ENCODE results near the gene TTLL11. TPM values are rescaled to one million over a fixed set of nuclear protein-coding genes. Genes with fewer than 3 reads are reported as not detected.
A peak's percentile ranks its signal among the peaks of the same experiment; 100 is the strongest.

TTLL11 gene
- total RNA-seq, 1 donor from 2014 or later: 6.9 TPM

GRCh38 chr9:121884057-121884541 lies 209.0 kb downstream of the TTLL11 start:
- FAIRE-seq: no peak
- H3K27ac Mint-ChIP-seq (ENCODE audit: unreplicated experiment): peak overlapping the region; percentile 41

GRCh38 chr9:121883281-121884056 lies 209.6 kb downstream of the TTLL11 start:
- TF ChIP-seq EZH2 (IDR thresholded peaks at IDR 0.05; ENCODE audit: insufficient read depth, low read length): no peak
- TF ChIP-seq CTCF (IDR thresholded peaks at IDR 0.05; ENCODE audit: insufficient read depth, low read depth, low read length): no peak
- Histone ChIP-seq H3K4me1 (ENCODE audit: insufficient read depth, low read length) (peaks cover 55% of the 10 kb centered on the region), H3K36me3 (ENCODE audit: insufficient read depth, low read length) (no peaks in the 10 kb centered on the region), H2AFZ (ENCODE audit: low read depth, low read length) (no peak overlapping the region), H3K9ac (ENCODE audit: low read length) (peak overlapping the region; percentile 36), H3K79me2 (ENCODE audit: insufficient read depth, low read length) (no peaks in the 10 kb centered on the region), H3K9me3 (ENCODE audit: insufficient read depth, low read depth, low read length) (no peaks in the 10 kb centered on the region), H3K27ac (ENCODE audit: low read depth, low read length) (no peak overlapping the region), H3K27me3 (ENCODE audit: insufficient read depth, low read length) (peaks cover 3% of the 10 kb centered on the region), H3K4me2 (ENCODE audit: low read length) (peak overlapping the region; percentile 74), H4K20me1 (ENCODE audit: insufficient read depth, low read length) (no peaks in the 10 kb centered on the region), H3K4me3 (ENCODE audit: insufficient read depth, low read depth, low read length) (no peak overlapping the region)
- Mint-ChIP-seq H3K27me3 (ENCODE audit: low read depth, unreplicated experiment) (peaks cover 33% of the 10 kb centered on the region), H3K9me3 (ENCODE audit: unreplicated experiment) (no peaks in the 10 kb centered on the region), H3K36me3 (ENCODE audit: low read depth, unreplicated experiment) (no peaks in the 10 kb centered on the region), H3K4me1 (ENCODE audit: low read depth, unreplicated experiment) (peaks cover 52% of the 10 kb centered on the region), H3K27ac (ENCODE audit: unreplicated experiment) (no peak overlapping the region), H3K4me3 (ENCODE audit: unreplicated experiment) (peak overlapping the region; percentile 21)
- DNase-seq (ENCODE audit: low read depth): no peak
- FAIRE-seq: peak; percentile 84

More at GRCh38 chr9:121884057-121884541, 209.0 kb downstream of the TTLL11 start:
- peaks cover 27% of the 10 kb centered on the region for H3K27me3 Mint-ChIP-seq (ENCODE audit: low read depth, unreplicated experiment)
- DNase-seq (ENCODE audit: low read depth): no peak
- Histone ChIP-seq H3K79me2 (ENCODE audit: insufficient read depth, low read length) (no peaks in the 10 kb centered on the region), H3K4me2 (ENCODE audit: low read length) (peak overlapping the region; percentile 74), H3K27ac (ENCODE audit: low read depth, low read length) (no peak overlapping the region), H3K27me3 (ENCODE audit: insufficient read depth, low read length) (peaks cover 3% of the 10 kb centered on the region), H2AFZ (ENCODE audit: low read depth, low read length) (no peak overlapping the region), H3K4me3 (ENCODE audit: insufficient read depth, low read depth, low read length) (no peak overlapping the region), H4K20me1 (ENCODE audit: insufficient read depth, low read length) (no peaks in the 10 kb centered on the region), H3K9me3 (ENCODE audit: insufficient read depth, low read depth, low read length) (no peaks in the 10 kb centered on the region), H3K4me1 (ENCODE audit: insufficient read depth, low read length) (peaks cover 61% of the 10 kb centered on the region), H3K9ac (ENCODE audit: low read length) (peak overlapping the region; percentile 36), H3K36me3 (ENCODE audit: insufficient read depth, low read length) (no peaks in the 10 kb centered on the region)
- TF ChIP-seq CTCF (IDR thresholded peaks at IDR 0.05; ENCODE audit: insufficient read depth, low read depth, low read length) (no peak), EZH2 (IDR thresholded peaks at IDR 0.05; ENCODE audit: insufficient read depth, low read length) (no peak)
- no peaks in the 10 kb centered on the region for H3K36me3 Mint-ChIP-seq (ENCODE audit: low read depth, unreplicated experiment)
- no peaks in the 10 kb centered on the region for H3K9me3 Mint-ChIP-seq (ENCODE audit: unreplicated experiment)
- H3K4me1 Mint-ChIP-seq (ENCODE audit: low read depth, unreplicated experiment): peaks cover 59% of the 10 kb centered on the region
- H3K4me3 Mint-ChIP-seq (ENCODE audit: unreplicated experiment): no peak overlapping the region
